NCI-H1436 (cell line): ENCODE results near the gene CEP131.
"Not testable (repeated sequence)": the region's sequence is repeated elsewhere in the genome, so short reads cannot be mapped to it uniquely, and the experiment has no call there.

Source experiments
- DNase-seq: peaks from one replicate; lab custom pipeline; 2025; lab: John Stamatoyannopoulos, UW

The CEP131 gene

DNA sequence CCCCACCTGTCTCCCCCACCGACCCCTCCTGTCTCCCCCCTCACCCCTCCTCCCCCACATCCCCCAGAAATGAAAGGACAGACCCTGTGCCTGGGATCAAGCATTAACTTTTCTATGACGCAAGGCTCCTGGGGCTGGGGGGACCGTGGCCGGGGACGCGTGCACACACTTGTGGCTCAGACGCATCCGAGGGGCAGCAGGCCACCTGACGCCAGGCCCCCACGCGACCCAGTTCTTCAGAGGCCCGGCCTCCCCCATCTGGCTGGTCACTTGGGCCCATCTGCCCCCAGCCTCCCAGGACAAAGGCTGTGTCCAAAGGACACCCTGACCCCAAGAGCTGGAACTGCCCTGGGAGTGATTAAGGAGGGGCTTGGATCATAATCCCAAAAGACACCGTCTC is 71.5 kb downstream of the CEP131 start:
- DNase-seq: no peak

DNA sequence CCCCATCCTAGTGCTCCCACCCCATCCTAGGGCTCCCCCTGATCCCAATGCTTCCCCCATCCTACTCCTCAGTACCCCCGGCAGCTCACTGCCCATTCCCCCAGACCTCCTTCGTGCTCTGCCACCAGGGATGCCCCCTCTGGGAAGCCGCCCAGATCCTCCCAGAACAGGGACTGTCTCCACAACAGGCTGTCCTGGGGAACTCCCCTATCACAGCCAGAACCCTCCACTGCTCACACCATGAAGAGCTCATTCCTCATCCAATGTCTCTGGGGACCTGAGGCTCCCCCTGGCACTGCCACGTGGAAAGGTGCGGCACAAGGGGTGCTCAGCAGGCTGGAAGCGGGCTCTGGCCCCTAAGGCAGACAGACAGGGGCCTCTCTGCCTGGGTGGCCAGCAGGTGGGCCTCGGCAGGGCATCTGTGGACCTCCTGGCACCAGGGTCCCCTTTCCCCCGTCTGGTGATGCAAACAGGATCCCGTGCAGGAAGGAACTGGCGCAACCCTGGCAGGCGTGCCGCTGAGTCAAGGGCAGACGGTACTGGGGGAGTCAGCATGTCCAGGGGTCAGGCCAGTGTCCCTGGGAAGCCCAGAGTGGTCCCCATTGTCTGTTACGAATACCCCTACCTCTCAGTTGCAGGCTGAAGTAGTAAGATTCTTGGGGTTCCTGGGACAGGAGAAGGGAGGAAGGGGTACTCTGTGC is 72.2 kb downstream of the CEP131 start:
- no peak for DNase-seq

DNA sequence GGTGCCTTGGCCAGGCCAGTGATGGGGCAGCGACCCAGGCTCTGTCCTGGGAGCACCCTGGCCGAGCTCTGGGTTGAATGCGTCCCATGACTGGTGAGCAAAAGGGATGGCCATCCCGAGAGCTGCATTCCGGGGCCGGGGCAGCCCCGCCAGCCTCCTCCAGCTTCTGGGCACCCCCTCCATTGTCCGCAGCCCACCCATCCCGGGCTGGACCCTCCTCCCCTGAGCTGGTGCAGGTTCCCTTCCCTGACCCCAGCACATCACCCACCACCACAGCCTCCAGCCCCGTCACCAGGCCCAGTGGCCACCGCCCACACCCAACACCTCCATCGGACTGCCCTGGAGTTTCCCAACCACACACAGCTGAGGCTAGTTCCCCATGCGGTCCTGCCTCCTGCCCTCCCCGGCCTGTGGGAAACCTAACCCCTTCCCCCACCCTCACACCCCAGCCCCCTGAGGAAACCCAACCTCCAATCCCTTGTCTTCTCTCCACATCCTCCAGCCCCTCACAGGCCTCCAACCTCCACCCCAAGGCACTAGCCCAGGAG is 73.7 kb downstream of the CEP131 start:
- DNase-seq: no peak

DNA sequence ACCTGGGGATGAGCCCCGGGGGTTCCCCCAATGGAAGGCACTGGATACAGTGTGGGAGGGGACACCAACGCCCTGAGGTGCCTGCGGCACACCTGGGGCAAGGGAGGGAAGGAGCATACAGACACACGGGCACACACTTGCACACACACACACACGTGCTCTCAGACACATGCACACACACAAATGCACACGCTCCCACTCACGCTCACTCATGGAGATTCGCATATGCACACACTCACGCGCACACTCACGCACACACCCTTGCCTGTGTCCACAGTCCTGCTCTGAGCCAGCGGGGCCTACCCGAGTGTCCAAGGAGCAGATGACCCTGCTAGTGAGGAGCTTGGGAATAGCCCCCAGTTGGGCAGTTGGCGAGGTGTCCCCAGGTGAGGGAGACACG is 74.2 kb downstream of the CEP131 start:
- no peak for DNase-seq

DNA sequence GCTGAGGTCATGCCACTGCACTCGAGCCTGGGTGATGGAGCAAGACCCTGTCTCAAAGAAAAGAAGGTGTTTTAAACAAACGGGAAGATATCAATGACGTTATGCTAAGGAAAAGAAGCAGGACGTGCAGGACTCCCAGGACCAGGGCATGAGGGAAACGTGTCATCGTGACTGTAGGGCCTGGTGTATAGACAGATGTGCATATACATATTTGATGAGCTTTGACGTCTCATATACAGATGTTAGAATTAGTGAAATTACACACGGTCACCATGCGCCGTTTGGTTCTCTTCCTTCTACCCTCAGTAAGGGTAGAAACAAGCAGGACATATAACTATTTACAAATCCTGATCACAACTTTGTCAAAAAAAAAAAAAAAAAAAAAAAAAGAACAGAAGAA is 75.1 kb downstream of the CEP131 start:
- no peak for DNase-seq

DNA sequence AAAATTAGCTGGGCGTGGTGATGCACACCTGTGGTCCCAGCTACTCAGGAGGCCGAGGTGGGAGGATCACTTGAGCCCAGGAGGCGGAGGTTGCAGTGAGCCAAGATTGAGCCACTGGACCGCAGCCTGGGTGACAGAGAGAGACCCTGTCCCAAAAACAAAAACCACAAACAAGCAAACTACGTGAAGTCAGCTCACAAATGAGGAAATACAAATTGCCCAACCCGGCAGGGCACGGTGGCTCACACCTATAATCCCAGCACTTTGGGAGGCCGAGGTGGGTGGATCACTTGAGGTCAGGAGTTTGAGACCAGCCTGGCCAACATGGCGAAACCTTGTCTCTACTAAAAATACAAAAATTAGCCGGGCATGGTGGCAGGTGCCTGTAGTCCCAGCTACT is 76.6 kb downstream of the CEP131 start:
- DNase-seq: not testable (repeated sequence)

DNA sequence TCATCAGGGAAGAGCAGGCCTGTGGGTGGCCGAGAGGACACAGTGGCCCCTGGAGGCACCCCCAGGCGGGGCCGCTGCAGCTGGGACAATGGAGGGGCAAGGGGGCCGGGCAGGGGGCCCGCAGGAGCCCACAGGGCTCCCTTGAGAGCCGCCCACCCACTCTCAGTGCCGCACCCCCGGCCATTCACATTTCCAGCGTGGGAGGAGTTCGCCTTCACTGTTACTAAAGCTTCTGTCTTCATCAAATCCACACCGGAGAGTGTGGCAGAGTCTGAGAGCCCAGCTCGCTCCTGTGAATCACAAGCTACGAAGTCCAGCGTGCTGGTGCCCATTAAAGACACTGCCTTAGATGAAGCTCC is 78.4 kb downstream of the CEP131 start:
- DNase-seq: no peak

DNA sequence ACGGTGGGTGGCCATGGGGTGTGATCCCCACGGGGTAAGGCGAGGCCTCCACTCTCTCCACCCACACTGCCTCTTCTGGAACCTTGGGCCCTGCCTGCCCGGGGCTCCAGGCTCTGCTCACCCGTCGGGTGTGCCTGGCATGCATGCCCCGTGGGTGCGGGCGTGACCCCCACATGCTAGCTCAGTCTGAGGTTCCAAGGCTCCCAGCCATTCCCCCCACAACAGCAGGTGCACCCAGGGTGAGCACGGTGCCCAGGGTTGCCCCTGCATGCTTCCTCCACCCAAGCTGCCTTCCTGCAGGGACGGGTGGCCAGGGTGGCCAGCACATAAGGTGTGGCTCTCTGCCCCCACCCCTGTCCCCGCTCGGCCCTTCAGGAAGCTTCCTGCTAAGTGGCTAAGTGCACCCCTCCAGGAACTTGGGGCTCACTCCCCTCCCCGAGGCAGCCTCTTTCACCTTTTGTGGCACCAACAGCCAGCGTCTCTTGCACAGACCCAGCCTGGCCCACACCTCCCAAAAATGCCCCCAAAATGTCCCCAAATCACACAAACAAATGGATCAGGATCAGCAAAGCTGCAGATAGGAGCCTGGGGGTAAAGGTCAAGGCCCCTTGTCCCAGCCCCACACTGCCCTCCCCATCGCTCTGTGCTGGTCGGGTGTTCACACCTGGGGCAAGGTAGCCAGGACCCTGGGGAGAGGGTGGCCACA is 78.9 kb downstream of the CEP131 start:
- DNase-seq: no peak

DNA sequence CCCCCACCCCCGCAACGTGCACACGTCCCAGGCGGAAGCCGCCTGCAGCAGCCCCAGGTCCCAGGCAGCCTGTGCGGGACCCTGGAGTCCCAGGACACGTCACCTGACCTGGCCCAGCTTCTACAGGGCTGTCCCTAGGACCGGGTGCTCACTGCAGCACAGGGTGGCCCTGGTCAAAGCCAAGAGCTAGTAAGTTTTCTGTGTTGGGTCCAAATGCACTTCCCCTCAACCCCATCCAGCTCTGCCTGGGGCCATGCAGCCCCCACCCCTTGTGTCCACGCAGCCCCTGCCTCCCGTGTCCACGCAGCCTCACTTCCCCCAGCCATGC is 79.6 kb downstream of the CEP131 start:
- no peak for DNase-seq

DNA sequence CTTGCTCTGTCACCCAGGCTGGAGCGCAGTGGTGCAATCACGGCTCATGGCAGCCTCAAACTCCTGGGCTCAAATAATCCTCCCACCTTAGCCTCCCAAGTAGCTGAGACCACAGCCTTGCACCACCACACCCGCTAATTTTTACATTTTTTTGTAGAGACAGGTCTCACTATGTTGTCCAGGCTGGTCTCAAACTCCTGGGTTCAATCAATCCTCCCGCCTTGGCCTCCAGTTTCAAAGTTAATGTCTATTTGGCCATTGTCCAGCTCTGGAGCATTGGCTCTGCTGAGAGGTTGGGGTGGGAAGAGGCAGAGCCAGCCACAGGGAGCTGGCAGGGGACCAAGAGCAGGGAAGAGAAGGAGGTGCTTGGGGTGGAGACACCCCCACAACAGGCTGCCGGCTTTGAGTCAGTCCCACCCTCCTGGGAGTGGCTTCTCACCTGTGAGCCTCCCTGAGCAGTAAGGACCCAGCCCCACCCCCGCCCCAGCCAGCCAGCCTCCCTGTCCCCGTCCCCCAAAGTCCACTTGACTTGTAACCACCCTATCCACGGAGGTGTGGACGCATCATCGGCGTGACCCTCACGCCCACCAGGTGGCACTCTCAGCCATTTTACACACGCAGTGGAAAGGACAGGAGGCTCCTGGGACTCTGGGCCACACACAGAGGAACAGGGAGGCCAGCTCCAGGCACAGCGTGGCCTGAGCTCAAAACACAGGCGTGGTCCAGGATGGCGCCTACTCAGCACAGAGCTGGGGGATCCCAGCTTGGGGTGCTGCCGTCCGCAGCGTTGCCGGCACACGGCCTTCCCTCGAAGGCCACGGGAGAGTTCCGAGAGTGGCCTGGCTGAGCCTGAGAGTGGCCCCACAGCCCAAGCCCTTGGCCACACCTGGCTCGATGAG is 80.2 kb downstream of the CEP131 start:
- DNase-seq: peak; percentile 85

DNA sequence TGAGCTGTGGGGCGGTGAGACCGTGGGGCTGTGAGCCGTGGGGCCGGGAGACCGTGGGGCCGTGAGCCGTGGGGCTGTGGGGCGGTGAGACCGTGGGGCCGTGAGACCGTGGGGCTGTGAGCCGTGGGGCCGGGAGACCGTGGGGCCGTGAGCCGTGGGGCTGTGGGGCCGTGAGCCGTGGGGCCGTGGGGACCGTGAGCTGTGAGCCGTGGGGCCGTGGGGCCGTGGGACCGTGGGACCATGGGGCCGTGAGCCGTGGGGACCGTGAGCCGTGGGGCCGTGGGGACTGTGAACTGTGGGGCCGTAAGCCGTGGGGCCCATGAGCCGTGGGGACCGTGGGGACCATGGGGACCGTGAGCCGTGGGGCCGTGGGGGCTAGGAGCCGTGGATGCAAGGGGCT is 82.1 kb downstream of the CEP131 start:
- DNase-seq: no peak

DNA sequence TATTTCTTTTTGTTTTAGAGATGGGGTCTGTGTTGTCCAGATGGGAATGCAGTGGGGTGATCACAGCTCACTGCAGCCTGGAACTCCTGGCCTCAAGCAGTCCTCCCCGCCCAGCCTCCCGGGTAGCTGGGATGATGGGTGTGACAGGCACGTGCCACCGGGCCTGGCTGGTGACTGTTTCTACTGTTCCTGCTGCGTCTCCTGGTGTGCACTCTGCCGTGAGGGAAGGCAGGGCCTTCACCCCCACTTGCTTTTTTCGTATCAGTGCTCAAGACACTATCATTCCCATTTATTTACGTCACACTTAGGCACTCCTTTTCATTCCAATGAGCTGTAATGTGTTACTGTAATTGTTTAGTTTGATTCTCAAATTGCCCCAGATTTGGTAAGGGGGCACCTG is 82.7 kb downstream of the CEP131 start:
- no peak for DNase-seq
